PC-9 (cell line): Measurements from ENCODE around the gene GPC5. TPM values are rescaled to one million over a fixed set of nuclear protein-coding genes. Genes with fewer than 3 reads are reported as not detected.

ENCODE experiments used
- BruUV-seq: library from RNA; stranded (reverse); fragments of 400-500 nt; replicated peaks from 2 replicates; lab custom pipeline; 2021; lab: Mats Ljungman, UMichigan
- CTCF ChIA-PET: fragments of 300-600 bp; sonication (Branson Sonifier 250); formaldehyde crosslinking; loops from one replicate; lab custom pipeline; 2022; ENCODE audit warnings: antibody characterized with exemption; lab: Charles Lee
- POLR2A ChIA-PET: fragments of 300-600 bp; sonication (Branson Sonifier 250); formaldehyde crosslinking; loops from one replicate; lab custom pipeline; 2022; ENCODE audit warnings: antibody characterized with exemption; ENCODE audit not compliant: unreplicated experiment; lab: Charles Lee
- DNase-seq, 2 experiments: peaks; one replicate each; pipeline versions ENCODE4 v3.0.0 to v3.0.0-alpha.2; 2015 to 2022; ENCODE audit warnings: mixed read lengths in 1 of 2
- H2AFZ ChIP-seq: fragments of 200-600 bp; sonication (generic); 2 replicates; pipeline ENCODE4 v1.8.1; 2017; ENCODE audit warnings: antibody characterized with exemption
- H3F3A ChIP-seq: fragments of 200-600 bp; sonication (generic); 2 replicates; pipeline ENCODE4 v1.8.1; 2017; ENCODE audit warnings: antibody characterized with exemption, mild to moderate bottlenecking, low read depth; ENCODE audit not compliant: insufficient read depth
- H3K27ac ChIP-seq: fragments of 200-600 bp; sonication (generic); 2 replicates; pipeline ENCODE4 v1.6.1; 2016; ENCODE audit warnings: mixed run types
- H3K27me3 ChIP-seq: fragments of 200-600 bp; sonication (generic); 2 replicates; pipeline ENCODE4 v1.6.1; 2016; ENCODE audit warnings: low read depth, mixed run types; ENCODE audit not compliant: insufficient read depth
- H3K36me3 ChIP-seq: fragments of 200-600 bp; sonication (generic); 2 replicates; pipeline ENCODE4 v1.6.1; 2016; ENCODE audit warnings: low read depth, mixed run types
- H3K4me1 ChIP-seq: fragments of 200-600 bp; sonication (generic); replicated peaks from 2 replicates; pipeline ENCODE4 v1.6.1; 2016; ENCODE audit warnings: mixed run types; ENCODE audit not compliant: insufficient read depth
- H3K4me2 ChIP-seq: fragments of 200-600 bp; sonication (generic); 2 replicates; pipeline ENCODE4 v1.6.1; 2017; ENCODE audit warnings: mixed run types
- H3K4me3 ChIP-seq: fragments of 200-600 bp; sonication (generic); 2 replicates; pipeline ENCODE4 v1.6.1; 2016; ENCODE audit warnings: mixed run types
- H3K79me2 ChIP-seq: fragments of 200-600 bp; sonication (generic); 2 replicates; pipeline ENCODE4 v1.6.1; 2017; ENCODE audit warnings: low read depth, mixed run types
- H3K9me2 ChIP-seq: fragments of 200-600 bp; sonication (generic); 2 replicates; pipeline ENCODE4 v1.8.1; 2017; ENCODE audit warnings: mild to moderate bottlenecking; ENCODE audit not compliant: insufficient read depth
- H3K9me3 ChIP-seq: fragments of 200-600 bp; sonication (generic); 2 replicates; pipeline ENCODE4 v1.8.1; 2016; ENCODE audit warnings: low read depth; ENCODE audit not compliant: insufficient read depth
- H4K20me1 ChIP-seq: fragments of 200-600 bp; sonication (generic); 2 replicates; pipeline ENCODE4 v1.8.1; 2017; ENCODE audit not compliant: insufficient read depth
- CTCF ChIP-seq: fragments of 200-600 bp; sonication (generic); conservative IDR thresholded peaks from 2 replicates; pipeline ENCODE4 v1.6.1; 2017; ENCODE audit warnings: mixed run types, antibody characterized with exemption, mild to moderate bottlenecking, moderate library complexity
- EZH2 ChIP-seq: fragments of 200-600 bp; sonication (generic); IDR thresholded peaks from 2 replicates; pipeline ENCODE4 v1.8.0; 2017; ENCODE audit warnings: antibody characterized with exemption, low read depth
- intact Hi-C: fragments of 100-400 bp; cut with micrococcal nuclease; formaldehyde crosslinking; loops from one replicate; pipeline ENCODE4 v1.10.0; 2022; ENCODE audit not compliant: unreplicated experiment
- total RNA-seq: library from RNA; stranded (reverse); gene quantifications from 2 replicates; pipeline ENCODE4 v1.2.3, GENCODE V29; 2021

The GPC5 gene
- total RNA-seq, 1 experiment from 2014 or later = not detected

GRCh38 chr13:92122186-92122853, 723.9 kb downstream of the GPC5 start:
- Histone ChIP-seq H4K20me1 (no peaks in the 10 kb centered on the region), H3F3A (no peaks in the 10 kb centered on the region), H2AFZ (no peak overlapping the region), H3K4me3 (no peak overlapping the region), H3K9me2 (no peaks in the 10 kb centered on the region), H3K4me1 (no peaks in the 10 kb centered on the region), H3K36me3 (no peaks in the 10 kb centered on the region), H3K27ac (no peak overlapping the region), H3K27me3 (no peaks in the 10 kb centered on the region), H3K4me2 (no peak overlapping the region), H3K79me2 (no peaks in the 10 kb centered on the region), H3K9me3 (no peaks in the 10 kb centered on the region)
- no peak for DNase-seq
- ChIA-PET CTCF (no interaction called here), POLR2A (no interaction called here)
- no TSS peak for BruUV-seq
- no peak for TF ChIP-seq CTCF
- no peak for TF ChIP-seq EZH2
- intact Hi-C loops = no loop called here

GRCh38 chr13:92126399-92126798, 728.0 kb downstream of the GPC5 start:
- BruUV-seq = no TSS peak
- Histone ChIP-seq H3K27ac (no peak overlapping the region), H3F3A (no peaks in the 10 kb centered on the region), H3K9me2 (no peaks in the 10 kb centered on the region), H2AFZ (no peak overlapping the region), H3K27me3 (no peaks in the 10 kb centered on the region), H3K79me2 (no peaks in the 10 kb centered on the region), H3K4me2 (no peak overlapping the region), H3K4me3 (no peak overlapping the region), H3K4me1 (no peaks in the 10 kb centered on the region), H3K9me3 (no peaks in the 10 kb centered on the region), H4K20me1 (no peaks in the 10 kb centered on the region), H3K36me3 (no peaks in the 10 kb centered on the region)
- DNase-seq = no peak
- TF ChIP-seq EZH2 (no peak), CTCF (no peak)
- ChIA-PET CTCF (no interaction called here), POLR2A (no interaction called here)
- intact Hi-C loops = no loop called here

GRCh38 chr13:92135509-92135908, 737.1 kb downstream of the GPC5 start:
- Histone ChIP-seq H3K4me2 (no peak overlapping the region), H3K79me2 (no peaks in the 10 kb centered on the region), H3K27me3 (no peaks in the 10 kb centered on the region), H2AFZ (no peak overlapping the region), H3K4me3 (no peak overlapping the region), H3K4me1 (no peaks in the 10 kb centered on the region), H3K36me3 (no peaks in the 10 kb centered on the region), H3K9me3 (no peaks in the 10 kb centered on the region), H4K20me1 (no peaks in the 10 kb centered on the region), H3K27ac (no peak overlapping the region), H3F3A (no peaks in the 10 kb centered on the region), H3K9me2 (no peaks in the 10 kb centered on the region)
- no TSS peak for BruUV-seq
- intact Hi-C loops = no loop called here
- no peak for DNase-seq
- TF ChIP-seq EZH2 (no peak), CTCF (no peak)
- POLR2A ChIA-PET = no interaction called here
- CTCF ChIA-PET = no interaction called here
